Stimulated activated CD4-positive, alpha-beta T cell treated with anti-CD3 and anti-CD28 coated beads, Interleukin-1b, Interleukin-23, amount 100 ng/mL, for 1 hour (primary cell): ENCODE results near the gene SLCO1C1.

Experiments used
- DNase-seq, 2 donors: peaks; one replicate each; pipeline ENCODE4 v3.0.0-alpha.2; 2020; ENCODE audit warnings: low read depth in 2 of 2

Gene SLCO1C1

DNA sequence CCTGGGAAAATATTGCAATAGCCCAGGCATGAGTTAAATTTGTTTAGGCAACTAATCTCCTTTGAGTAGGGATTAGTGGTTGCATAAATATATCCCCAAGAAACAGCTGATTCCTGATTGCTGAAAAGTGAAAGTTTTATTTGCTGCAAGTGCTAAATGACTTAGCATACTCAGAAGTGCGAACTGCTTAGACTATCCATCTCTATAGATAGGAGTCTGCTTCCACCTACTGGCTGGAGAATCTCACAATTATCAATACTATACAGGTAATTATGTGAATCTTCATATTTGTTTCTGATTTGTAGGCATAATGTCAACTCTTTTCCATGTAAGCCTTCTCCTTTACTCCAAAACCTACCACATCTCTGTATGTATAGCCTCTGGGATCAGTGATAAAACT is 103.4 kb downstream of the SLCO1C1 start:
- DNase-seq: no peak

DNA sequence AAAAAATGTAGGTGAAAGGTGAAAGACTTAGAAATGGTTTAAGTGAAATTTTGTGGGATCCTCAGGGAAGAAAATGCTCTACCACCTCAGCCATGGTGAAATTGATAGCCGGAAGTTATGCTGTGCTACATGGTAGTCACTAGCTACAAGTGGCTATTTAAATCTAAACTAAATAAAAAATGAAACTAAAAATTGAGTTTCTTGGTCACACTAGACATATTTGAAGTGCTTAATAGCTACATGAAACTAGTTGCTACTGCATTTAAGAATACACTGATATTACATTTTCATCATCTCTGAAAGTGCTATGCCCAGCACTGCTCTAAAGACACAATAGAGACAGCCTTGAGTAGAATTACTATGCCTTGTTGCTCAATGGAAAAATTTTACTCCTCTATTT is 105.0 kb downstream of the SLCO1C1 start:
- DNase-seq: no peak

DNA sequence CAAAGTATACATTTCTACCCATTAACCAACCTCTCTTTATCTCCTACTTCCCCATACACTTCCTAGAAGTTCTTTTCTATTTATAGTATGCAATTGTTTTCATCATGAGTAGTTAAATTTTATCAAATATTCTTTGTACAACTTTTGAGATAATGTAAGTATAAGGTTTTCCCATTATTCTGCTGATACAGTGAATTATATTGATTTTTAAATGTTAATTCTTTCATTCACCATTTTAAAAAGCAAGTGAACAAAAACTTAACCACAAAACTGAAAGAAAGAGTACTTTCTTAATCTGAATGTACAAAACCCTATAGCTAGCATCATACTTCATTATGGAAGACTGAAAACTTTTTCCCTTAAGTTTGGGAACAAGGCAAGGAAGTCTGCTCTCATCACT is 105.9 kb downstream of the SLCO1C1 start:
- DNase-seq: no peak
